GM20431 (cell line): ENCODE results near the gene MYT1.

Experiments used
- in situ Hi-C: fragments of 300-500 bp; cut with MseI, MboI; formaldehyde crosslinking; loops from one replicate; pipeline ENCODE4 v1.15.0; 2020; ENCODE audit warnings: low sequenced_read_pairs; ENCODE audit not compliant: unreplicated experiment

Gene MYT1

DNA sequence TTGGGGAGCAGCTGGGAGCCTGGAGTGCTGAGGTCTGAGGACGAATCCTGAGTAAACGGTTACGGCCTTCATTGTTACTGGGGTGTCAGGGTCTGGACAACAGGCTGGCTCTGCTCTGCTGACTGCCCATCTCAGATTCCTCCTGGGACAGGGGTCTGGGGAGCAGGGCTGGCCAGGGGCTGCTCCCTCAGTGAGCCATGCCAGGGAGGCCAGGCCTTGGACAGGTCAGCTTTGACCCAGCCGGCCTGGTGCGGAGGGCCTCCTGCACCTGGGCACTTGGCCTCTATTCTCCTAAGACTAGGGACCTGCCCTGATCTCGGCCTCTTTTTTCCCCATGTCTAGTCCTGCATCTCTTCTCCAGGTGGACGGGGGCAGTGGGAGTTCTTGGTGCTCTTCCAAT is 44.9 kb downstream of the MYT1 start:
- in situ Hi-C loops: no loop called here

DNA sequence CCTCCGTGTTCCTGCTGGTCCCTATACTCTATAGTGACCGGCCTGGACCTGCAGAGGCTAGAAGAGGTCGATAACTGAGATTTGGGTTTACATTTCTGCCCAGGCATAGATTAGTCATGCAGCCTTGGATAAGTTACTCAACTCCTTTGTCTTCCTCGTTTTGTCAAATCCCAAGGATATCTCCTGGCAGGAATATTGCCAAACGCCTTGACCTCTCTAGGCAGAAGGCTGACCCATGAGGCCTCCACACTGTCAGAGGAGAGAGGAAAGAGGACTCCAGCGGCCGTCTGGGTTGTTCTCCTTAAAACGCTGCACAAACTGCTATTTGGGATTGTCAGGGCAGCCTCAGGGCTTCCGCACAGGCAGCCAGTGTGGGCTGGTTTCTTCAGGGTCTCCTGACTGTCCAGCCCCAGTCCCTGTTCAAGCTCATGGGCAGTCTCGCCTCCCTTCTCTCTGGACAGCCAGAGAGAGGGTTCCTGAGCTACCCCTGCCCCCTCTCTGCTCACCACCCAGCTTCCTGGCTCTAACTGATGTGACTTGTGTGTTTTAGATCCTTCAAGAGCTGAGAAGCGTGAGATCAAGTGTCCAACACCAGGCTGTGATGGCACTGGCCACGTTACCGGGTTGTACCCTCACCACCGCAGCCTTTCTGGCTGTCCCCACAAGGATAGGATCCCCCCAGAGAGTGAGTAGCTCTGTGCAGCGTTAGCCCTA is 46.6 kb downstream of the MYT1 start:
- in situ Hi-C loops: no loop called here

- in situ Hi-C loops: no loop called here
Measured at GRCh38 chr20:64211874-64212658, 47.8 kb downstream of the MYT1 start.

DNA sequence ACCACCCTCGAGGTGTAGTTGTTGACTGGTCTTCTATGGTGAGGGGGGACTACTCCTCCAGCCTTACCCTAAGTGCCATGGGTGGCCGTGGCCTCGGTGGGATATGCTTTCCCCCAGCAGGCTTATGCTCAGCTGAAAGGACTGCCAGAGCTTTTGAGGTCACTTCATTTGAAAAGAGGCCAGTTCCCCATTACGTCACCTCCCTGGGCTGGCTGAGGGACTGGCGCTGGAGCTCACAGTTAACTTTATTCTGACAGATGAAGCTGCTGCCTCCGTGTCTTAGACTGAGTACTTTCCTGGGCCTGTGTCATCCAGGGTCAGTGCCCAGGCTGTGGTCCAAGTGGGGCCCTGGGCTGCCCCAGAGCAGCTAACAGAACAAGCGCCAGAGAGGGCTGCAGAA is 48.5 kb downstream of the MYT1 start:
- in situ Hi-C loops: no loop called here

DNA sequence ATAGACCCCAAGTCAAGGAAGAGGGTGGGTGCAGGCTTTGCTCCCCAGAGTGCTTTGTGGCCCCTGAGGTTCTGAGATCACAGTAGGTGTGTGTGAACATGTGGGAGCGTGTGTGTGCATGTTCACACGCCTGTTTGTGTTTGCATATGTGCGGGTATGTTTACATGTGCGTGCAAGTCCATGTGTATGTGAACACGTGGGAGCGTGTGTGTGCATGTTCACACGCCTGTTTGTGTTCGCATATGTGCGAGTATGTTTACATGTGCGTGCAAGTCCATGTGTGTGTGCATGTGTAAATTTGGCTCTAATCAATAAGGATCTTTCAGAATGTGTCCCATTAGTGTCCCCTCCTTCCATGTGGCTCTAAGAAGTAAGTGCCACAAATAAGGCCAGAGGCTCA is 49.9 kb downstream of the MYT1 start:
- in situ Hi-C loops: no loop called here

- in situ Hi-C loops: no loop called here
Measured at GRCh38 chr20:64214952-64215351, 50.7 kb downstream of the MYT1 start.

- in situ Hi-C loops: no loop called here
Measured at GRCh38 chr20:64216036-64216435, 51.8 kb downstream of the MYT1 start.

DNA sequence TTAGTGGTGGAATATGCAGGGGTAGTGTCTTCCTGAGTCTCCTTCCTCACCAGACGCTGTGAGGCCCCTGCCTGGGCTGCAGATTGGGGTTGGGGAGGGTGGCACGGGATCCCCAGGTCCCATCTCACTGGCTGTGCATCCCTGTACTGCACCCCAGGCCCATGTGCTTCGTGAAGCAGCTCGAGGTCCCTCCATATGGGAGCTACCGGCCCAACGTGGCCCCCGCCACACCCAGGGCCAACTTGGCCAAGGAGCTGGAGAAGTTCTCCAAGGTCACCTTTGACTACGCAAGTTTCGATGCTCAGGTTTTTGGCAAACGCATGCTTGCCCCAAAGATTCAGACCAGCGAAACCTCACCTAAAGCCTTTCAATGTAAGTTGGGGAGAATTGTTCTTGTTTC is 52.7 kb downstream of the MYT1 start:
- in situ Hi-C loops: no loop called here

DNA sequence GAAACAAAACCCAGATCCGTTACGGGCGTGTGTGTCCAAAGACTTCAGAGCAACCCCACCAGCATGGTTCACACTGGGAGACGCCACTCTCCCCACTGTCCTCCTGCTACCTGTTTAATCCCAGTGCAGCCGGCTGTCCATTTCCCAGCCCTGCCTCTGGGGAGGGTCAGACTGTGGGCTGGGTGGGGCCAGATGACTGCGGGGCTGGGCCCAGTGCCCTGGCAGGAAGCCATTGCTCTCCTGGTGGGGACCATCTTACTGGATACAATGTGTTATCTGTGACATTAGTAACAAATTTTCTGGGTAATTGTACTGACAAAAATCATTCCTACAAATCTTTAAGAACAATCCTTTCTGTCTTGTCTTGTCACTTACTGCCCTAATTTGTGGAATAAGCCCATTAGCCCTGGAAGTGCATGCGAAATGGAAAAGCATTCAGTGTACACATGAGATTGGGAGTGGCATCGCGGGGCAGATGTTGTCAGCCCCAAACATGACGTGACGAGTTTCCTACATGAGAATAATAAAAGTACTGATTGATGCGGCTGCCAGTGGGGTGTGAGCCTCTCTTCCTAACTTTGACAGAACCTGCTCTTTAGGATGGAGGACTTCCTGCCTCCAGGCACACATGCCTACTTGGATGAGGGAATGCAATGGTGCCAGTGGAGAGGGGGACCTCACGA is 53.4 kb downstream of the MYT1 start:
- in situ Hi-C loops: no loop called here

GRCh38 chr20:64219202-64219601 is 55.0 kb downstream of the MYT1 start:
- in situ Hi-C loops: no loop called here

DNA sequence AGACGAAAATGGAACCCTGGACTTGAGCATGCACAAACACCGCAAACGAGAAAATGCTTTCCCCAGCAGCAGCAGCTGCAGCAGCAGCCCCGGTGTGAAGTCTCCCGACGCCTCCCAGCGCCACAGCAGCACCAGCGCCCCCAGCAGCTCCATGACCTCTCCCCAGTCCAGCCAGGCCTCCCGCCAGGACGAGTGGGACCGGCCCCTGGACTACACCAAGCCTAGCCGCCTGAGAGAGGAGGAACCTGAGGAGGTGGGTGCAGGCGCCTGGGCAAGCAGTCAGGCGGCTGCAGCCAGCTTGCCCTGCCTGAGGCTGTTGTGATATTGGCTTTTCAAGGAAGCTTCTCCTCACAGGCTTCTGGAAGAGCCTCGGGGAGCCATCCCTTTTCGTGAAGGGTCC is 55.5 kb downstream of the MYT1 start:
- in situ Hi-C loops: no loop called here

GRCh38 chr20:64220420-64220819 is 56.2 kb downstream of the MYT1 start:
- in situ Hi-C loops: no loop called here

GRCh38 chr20:64220891-64221527 is 56.8 kb downstream of the MYT1 start:
- in situ Hi-C loops: no loop called here

GRCh38 chr20:64222291-64222735 is 58.1 kb downstream of the MYT1 start:
- in situ Hi-C loops: no loop called here

- in situ Hi-C loops: no loop called here
Measured at GRCh38 chr20:64222851-64223525, 58.7 kb downstream of the MYT1 start.

DNA sequence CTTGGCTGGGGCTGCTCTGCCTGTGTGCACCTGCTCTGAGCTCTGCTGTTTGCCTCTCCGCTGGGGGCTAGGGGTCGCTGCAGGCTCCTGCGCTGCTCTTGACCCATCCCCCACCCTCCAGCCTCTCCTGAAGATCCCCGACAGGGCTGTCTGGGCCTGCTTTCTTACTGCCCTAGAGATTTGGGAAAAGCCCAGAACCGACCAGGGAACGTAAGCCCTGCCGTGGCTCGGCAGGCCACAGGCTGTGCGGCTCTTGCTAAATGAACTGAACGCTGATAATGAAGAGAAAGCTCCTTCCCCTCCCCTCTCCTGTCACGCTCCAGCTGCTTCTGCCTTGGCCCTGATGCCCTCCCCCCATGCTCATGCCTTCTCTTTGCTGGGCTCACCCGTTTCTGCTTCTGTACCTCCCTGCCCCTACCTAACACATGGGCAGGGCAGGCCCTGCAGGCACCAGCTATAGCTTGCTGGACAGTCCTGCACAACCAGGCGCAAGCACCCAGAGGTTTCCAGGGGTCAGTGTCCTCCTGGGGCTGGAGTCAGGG is 59.3 kb downstream of the MYT1 start:
- in situ Hi-C loops: no loop called here

DNA sequence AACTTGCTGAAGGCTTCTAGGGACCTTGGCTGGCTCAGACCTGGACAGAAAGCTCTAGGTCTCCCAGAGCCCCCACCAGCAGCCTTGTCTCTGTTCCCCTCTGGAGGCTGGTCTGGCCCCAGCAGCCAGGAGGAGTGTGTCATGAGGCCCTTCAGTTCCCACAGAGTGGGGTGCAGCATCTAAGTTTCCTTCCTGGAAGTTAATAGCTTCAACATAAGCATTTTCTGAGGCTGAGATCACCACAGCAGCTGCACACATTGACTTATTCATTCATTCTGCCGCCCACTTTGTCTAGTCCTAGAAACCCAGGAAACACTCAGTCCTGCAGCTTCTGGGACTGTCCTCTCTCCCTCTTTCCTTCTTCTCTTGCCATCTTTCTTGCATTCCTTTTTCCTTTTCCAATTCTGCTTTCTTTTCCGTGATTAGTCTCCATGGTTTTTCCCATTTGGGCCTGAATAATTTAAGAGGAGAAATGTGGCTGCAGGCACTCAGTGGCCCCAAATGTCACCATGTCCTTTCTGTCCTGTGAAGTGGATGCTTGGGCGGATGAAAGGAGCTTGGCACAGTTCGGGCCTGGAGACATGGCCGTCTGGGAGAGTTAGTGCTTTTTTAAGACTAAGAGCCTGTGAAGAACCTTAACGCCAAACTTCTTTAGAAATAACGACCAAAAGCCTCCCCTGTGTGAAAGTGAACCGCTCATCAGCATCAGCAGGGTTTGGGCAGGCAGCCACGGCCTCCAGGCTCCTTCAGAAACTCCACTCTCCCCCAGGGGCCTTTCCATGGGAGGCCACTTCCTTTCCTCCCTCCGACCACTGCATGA is 60.3 kb downstream of the MYT1 start:
- in situ Hi-C loops: no loop called here

GRCh38 chr20:64225171-64225595 is 60.9 kb downstream of the MYT1 start:
- in situ Hi-C loops: no loop called here
